GM13977 (cell line): ENCODE measurements around the gene TSEN15.

Source experiments
- DNase-seq: peaks from one replicate; pipeline ENCODE4 v3.0.0; 2012; ENCODE audit warnings: low spot score
- CTCF ChIP-seq: IDR thresholded peaks from 2 replicates; pipeline ENCODE4 v1.5.1; 2012; ENCODE audit warnings: mild to moderate bottlenecking, control low read depth; ENCODE audit not compliant: insufficient read depth; ENCODE audit errors: extremely low read depth, missing control alignments
- in situ Hi-C: fragments of 300-500 bp; cut with MboI; formaldehyde crosslinking; loops from one replicate; pipeline ENCODE4 v1.12.0; 2022; ENCODE audit warnings: low sequenced_read_pairs, low pct_unique_long_range_greater_than_20kb, mixed read lengths, inconsistent platforms; ENCODE audit not compliant: unreplicated experiment

The TSEN15 gene

GRCh38 chr1:184021728-184022127, 29.8 kb upstream of the TSEN15 start:
- in situ Hi-C loops, result no loop called here
- no peak for TF ChIP-seq CTCF
- no peak for DNase-seq

- no peak for TF ChIP-seq CTCF
- in situ Hi-C loops, result no loop called here
- DNase-seq, result no peak
These were observed 28.9 kb upstream of the TSEN15 start for GRCh38 chr1:184022668-184023067.

GRCh38 chr1:184023171-184023570, 28.4 kb upstream of the TSEN15 start:
- DNase-seq, result no peak
- in situ Hi-C loops, result no loop called here
- TF ChIP-seq CTCF, result no peak

GRCh38 chr1:184025242-184025675, 26.3 kb upstream of the TSEN15 start:
- no peak for DNase-seq
- in situ Hi-C loops, result no loop called here
- no peak for TF ChIP-seq CTCF

- TF ChIP-seq CTCF, result no peak
- in situ Hi-C loops, result no loop called here
- no peak for DNase-seq
These were observed 23.5 kb upstream of the TSEN15 start for GRCh38 chr1:184027826-184028695.

GRCh38 chr1:184028854-184029623, 22.5 kb upstream of the TSEN15 start:
- in situ Hi-C loops, result no loop called here
- no peak for TF ChIP-seq CTCF

More at GRCh38 chr1:184028854-184029623, 22.5 kb upstream of the TSEN15 start:
- DNase-seq, result no peak
